IMR-90 (cell line): ENCODE results near the gene STAG1. TPM values are rescaled to one million over a fixed set of nuclear protein-coding genes. Genes with fewer than 3 reads are reported as not detected.

Source experiments
- ATAC-seq: fragments of 200-7000 bp; cut with Tn5 transposase; 2 replicates; pipeline ENCODE4 v1.9.1; 2020; ENCODE audit warnings: low read depth, mild to moderate bottlenecking, moderate library complexity
- BruUV-seq: library from RNA; stranded (reverse); fragments of 400-500 nt; replicated peaks from 2 replicates; lab custom pipeline; 2021; lab: Mats Ljungman, UMichigan
- CTCF ChIA-PET: fragments of 300-600 bp; formaldehyde crosslinking; extraction: SDS; loops from one replicate; lab custom pipeline; 2021; ENCODE audit warnings: antibody characterized with exemption; lab: Yijun Ruan, JAX
- POLR2A ChIA-PET: fragments of 300-600 bp; sonication (Branson Sonifier 250); formaldehyde crosslinking; loops from one replicate; lab custom pipeline; 2022; ENCODE audit warnings: antibody characterized with exemption; ENCODE audit not compliant: unreplicated experiment; lab: Charles Lee
- DNase-seq: peaks from one replicate; pipeline ENCODE4 v3.0.0; 2013
- H2AFZ ChIP-seq: replicated peaks from 2 replicates; pipeline ENCODE3; 2013; ENCODE audit warnings: low read length, mild to moderate bottlenecking; ENCODE audit not compliant: poor library complexity
- H2AK5ac ChIP-seq: 2 replicates; pipeline ENCODE4 v1.6.1; 2013; ENCODE audit warnings: low read depth, low read length, inconsistent platforms
- H2AK9ac ChIP-seq: replicated peaks from 2 replicates; pipeline ENCODE3; 2013; ENCODE audit warnings: mild to moderate bottlenecking, low read depth, low read length, moderate library complexity; ENCODE audit not compliant: poor library complexity
- H2BK120ac ChIP-seq: 2 replicates; pipeline ENCODE4 v1.6.1; 2013; ENCODE audit warnings: low read depth, low read length, inconsistent platforms
- H2BK15ac ChIP-seq: 3 replicates; pipeline ENCODE4 v1.6.1; 2013; ENCODE audit warnings: low read depth, low read length, inconsistent platforms
- H2BK20ac ChIP-seq: 2 replicates; pipeline ENCODE4 v1.6.1; 2013; ENCODE audit warnings: low read depth, mild to moderate bottlenecking, inconsistent platforms, low read length, moderate library complexity
- H2BK5ac ChIP-seq: 2 replicates; pipeline ENCODE4 v1.6.1; 2013; ENCODE audit warnings: mild to moderate bottlenecking, low read depth, low read length, inconsistent platforms; ENCODE audit not compliant: poor library complexity, severe bottlenecking
- H3K14ac ChIP-seq: replicated peaks from 2 replicates; pipeline ENCODE4 v1.6.1; 2013; ENCODE audit warnings: low read depth, low read length, inconsistent platforms
- H3K18ac ChIP-seq: 2 replicates; pipeline ENCODE4 v1.6.1; 2013; ENCODE audit warnings: low read depth, low read length, control low read depth
- H3K23ac ChIP-seq: 2 replicates; pipeline ENCODE4 v1.6.1; 2013; ENCODE audit warnings: low read depth, low read length, inconsistent platforms
- H3K27ac ChIP-seq: 2 replicates; pipeline ENCODE4 v1.5.1; 2013; ENCODE audit warnings: mild to moderate bottlenecking, control low read depth, low read length; ENCODE audit not compliant: insufficient read depth
- H3K27me3 ChIP-seq: 2 replicates; pipeline ENCODE4 v1.6.1; 2013; ENCODE audit warnings: low read length; ENCODE audit not compliant: control insufficient read depth, insufficient read depth
- H3K36me3 ChIP-seq: 2 replicates; pipeline ENCODE4 v1.6.1; 2013; ENCODE audit warnings: low read length, mixed read lengths; ENCODE audit not compliant: control insufficient read depth, insufficient read depth
- H3K4ac ChIP-seq: 2 replicates; pipeline ENCODE4 v1.6.1; 2013; ENCODE audit warnings: low read depth, low read length, inconsistent platforms
- H3K4me1 ChIP-seq: 2 replicates; pipeline ENCODE4 v1.6.1; 2013; ENCODE audit warnings: low read length, mixed read lengths; ENCODE audit not compliant: control insufficient read depth, insufficient read depth
- H3K4me2 ChIP-seq: 2 replicates; pipeline ENCODE4 v1.6.1; 2013; ENCODE audit warnings: low read depth, mild to moderate bottlenecking, control low read depth, low read length, moderate library complexity
- H3K4me3 ChIP-seq: 2 replicates; pipeline ENCODE4 v1.5.1; 2013; ENCODE audit warnings: low read depth, mild to moderate bottlenecking, control low read depth, low read length, moderate library complexity; ENCODE audit not compliant: insufficient read depth
- H3K56ac ChIP-seq: 2 replicates; pipeline ENCODE4 v1.6.1; 2013; ENCODE audit warnings: low read length, inconsistent platforms; ENCODE audit not compliant: insufficient read depth; ENCODE audit errors: extremely low read depth
- H3K79me1 ChIP-seq, 2 experiments: 2 replicates each; pipeline ENCODE4 v1.6.1; 2013; ENCODE audit warnings: low read length in 2 of 2, inconsistent platforms in 1 of 2, low read depth in 1 of 2
- H3K9ac ChIP-seq: 2 replicates; pipeline ENCODE4 v1.6.1; 2013; ENCODE audit warnings: low read depth, low read length, control low read depth
- H3K9me1 ChIP-seq: 2 replicates; pipeline ENCODE4 v1.6.1; 2013; ENCODE audit warnings: low read length, inconsistent platforms; ENCODE audit not compliant: insufficient read depth
- H3K9me3 ChIP-seq: 2 replicates; pipeline ENCODE4 v1.6.1; 2013; ENCODE audit warnings: low read length; ENCODE audit not compliant: control insufficient read depth, insufficient read depth
- H4K20me1 ChIP-seq: 2 replicates; pipeline ENCODE4 v1.6.1; 2013; ENCODE audit warnings: low read length, inconsistent platforms; ENCODE audit not compliant: insufficient read depth
- H4K5ac ChIP-seq: 2 replicates; pipeline ENCODE4 v1.6.1; 2013; ENCODE audit warnings: mild to moderate bottlenecking, low read depth, low read length, control low read depth
- H4K8ac ChIP-seq, 2 experiments: 2 replicates each; pipeline ENCODE4 v1.6.1; 2013; ENCODE audit warnings: low read depth in 2 of 2, low read length in 2 of 2, control low read depth in 1 of 2, inconsistent platforms in 1 of 2
- H4K91ac ChIP-seq: 2 replicates; pipeline ENCODE4 v1.6.1; 2013; ENCODE audit warnings: low read depth, low read length, inconsistent platforms; ENCODE audit not compliant: insufficient read depth
- BHLHE40 ChIP-seq: fragments of 150-350 bp; IDR thresholded peaks from 2 replicates; pipeline ENCODE4 v1.6.1; 2016; ENCODE audit warnings: mild to moderate bottlenecking, low read depth, low read length
- CEBPB ChIP-seq: IDR thresholded peaks from 2 replicates; pipeline ENCODE4 v1.6.1; 2012; ENCODE audit warnings: low read depth, low read length, improper control_type of control experiment
- CTCF ChIP-seq: conservative IDR thresholded peaks from 2 replicates; pipeline ENCODE4 v1.5.1; 2012; ENCODE audit warnings: mild to moderate bottlenecking, low read depth, low read length, improper control_type of control experiment
- ELK1 ChIP-seq: fragments of 150-350 bp; IDR thresholded peaks from 2 replicates; pipeline ENCODE4 v1.6.1; 2016; ENCODE audit warnings: low read depth, mild to moderate bottlenecking, low read length, moderate library complexity, borderline replicate concordance
- FOS ChIP-seq: fragments of 150-350 bp; IDR thresholded peaks from 2 replicates; pipeline ENCODE4 v1.6.1; 2016; ENCODE audit warnings: low read depth, low read length
- MXI1 ChIP-seq: IDR thresholded peaks from 2 replicates; pipeline ENCODE4 v1.6.1; 2012; ENCODE audit warnings: low read depth, mild to moderate bottlenecking, low read length, moderate library complexity, borderline replicate concordance
- RAD21 ChIP-seq: IDR thresholded peaks from 2 replicates; pipeline ENCODE4 v1.6.1; 2012; ENCODE audit warnings: low read length, improper control_type of control experiment
- RFX5 ChIP-seq: IDR thresholded peaks from 2 replicates; pipeline ENCODE4 v1.8.0; 2012; ENCODE audit warnings: low read depth, mild to moderate bottlenecking, low read length, moderate library complexity
- SMC3 ChIP-seq: fragments of 150-350 bp; IDR thresholded peaks from 2 replicates; pipeline ENCODE4 v1.6.1; 2016; ENCODE audit warnings: low read depth, mild to moderate bottlenecking, antibody characterized with exemption, low read length, moderate library complexity
- USF2 ChIP-seq: fragments of 150-350 bp; IDR thresholded peaks from 2 replicates; pipeline ENCODE4 v1.6.1; 2017; ENCODE audit warnings: mild to moderate bottlenecking, antibody characterized with exemption, low read length, low read depth
- WGBS, 2 experiments: methylation state at CpG; one replicate each; pipeline versions ENCODE4 v1.1.5 to v1.1.7; 2013; ENCODE audit warnings: missing lambda C conversion rate in 2 of 2; ENCODE audit not compliant: insufficient read length in 1 of 2; ENCODE audit errors: extremely low coverage in 2 of 2; 5-methylcytosine and 5-hydroxymethylcytosine counted together
- dilution Hi-C: fragments of 300-500 bp; cut with HindIII; formaldehyde crosslinking; loops from one replicate; pipeline ENCODE4 v1.14.3; 2018; ENCODE audit warnings: low sequenced_read_pairs; ENCODE audit not compliant: unreplicated experiment
- in situ Hi-C: fragments of 300-500 bp; cut with MboI; formaldehyde crosslinking; loops from 3 replicates; pipeline ENCODE4 v1.14.3; 2019; ENCODE audit warnings: low sequenced_read_pairs, inconsistent platforms, mixed read lengths
- intact Hi-C: fragments of 100-400 bp; cut with micrococcal nuclease; formaldehyde crosslinking; loops from 2 replicates; pipeline ENCODE4 v1.10.0; 2022
- polyA plus RNA-seq, 3 experiments: library from polyadenylated mRNA; depleted of rRNA; stranded (reverse); fragments of >200 nt; gene quantifications; 2 replicates each; pipeline ENCODE4 v1.2.3, GENCODE V29; 2012; ENCODE audit warnings: low replicate concordance in 1 of 3
- total RNA-seq: library from RNA; depleted of rRNA; stranded (reverse); fragments of >200 nt; gene quantifications from 2 replicates; pipeline ENCODE4 v1.2.3, GENCODE V29; 2012

The STAG1 gene
- total and polyA plus RNA-seq, 2 of the 4 experiments (the other 2 are of a cell fraction): 9.6 to 32.3 TPM

GRCh38 chr3:136296960-136297359 lies 455.2 kb downstream of the STAG1 start:
- Histone ChIP-seq H4K8ac (no peak overlapping the region; a peak in 1 of 4 replicates), H4K20me1 (no peaks in the 10 kb centered on the region), H4K91ac (no peak overlapping the region), H2AK9ac (no peak overlapping the region), H3K9me3 (no peaks in the 10 kb centered on the region), H2BK120ac (no peak overlapping the region), H2BK20ac (no peak overlapping the region), H2AFZ (no peak overlapping the region), H3K4ac (no peak overlapping the region), H3K14ac (no peak overlapping the region), H2BK5ac (no peak overlapping the region), H2BK15ac (no peak overlapping the region), H3K9ac (no peak overlapping the region), H3K23ac (no peak overlapping the region), H3K56ac (no peak overlapping the region), H3K4me1 (no peaks in the 10 kb centered on the region), H2AK5ac (no peak overlapping the region), H3K18ac (no peak overlapping the region), H3K4me3 (no peak overlapping the region), H3K79me1 (0 out of 4 replicates have a peak, but pooled peaks cover 0 to 2% of the 10 kb centered on the region in 2 experiments), H4K5ac (no peak overlapping the region), H3K9me1 (0 out of 2 replicates have a peak, but pooled peaks cover 3% of the 10 kb centered on the region), H3K4me2 (no peak overlapping the region), H3K36me3 (peaks cover 21% of the 10 kb centered on the region), H3K27me3 (no peaks in the 10 kb centered on the region), H3K27ac (no peak overlapping the region)
- in situ Hi-C loops: no loop called here
- 100% methylated on average over 1 of the region's 5 CpGs; no CpG with 5 or more reads in 1 of the 2 experiments for WGBS, 2 experiments
- intact Hi-C loops: no loop called here
- ATAC-seq: no peak
- CTCF ChIA-PET: no interaction called here
- DNase-seq: no peak
- BruUV-seq: no TSS peak
- dilution Hi-C loops: no loop called here
- no peak for TF ChIP-seq BHLHE40
- no peak for TF ChIP-seq MXI1
- no peak for TF ChIP-seq SMC3
- TF ChIP-seq CEBPB: no peak
- TF ChIP-seq RAD21: no peak
- TF ChIP-seq ELK1: no peak
- TF ChIP-seq CTCF: no peak
- no peak for TF ChIP-seq USF2
- TF ChIP-seq RFX5: no peak
- no peak for TF ChIP-seq FOS
- POLR2A ChIA-PET: no interaction called here
